NT2/D1 (cell line): ENCODE data around the gene FCN3.

Experiments used
- DNase-seq: peaks from one replicate; pipeline ENCODE4 v3.0.0-alpha.2; 2011; ENCODE audit warnings: low read depth, low spot score
- H3K27me3 ChIP-seq: 2 replicates; pipeline ENCODE4 v1.6.0; 2011; ENCODE audit warnings: mild to moderate bottlenecking; ENCODE audit not compliant: insufficient read length, insufficient read depth
- H3K36me3 ChIP-seq: 2 replicates; pipeline ENCODE4 v1.6.1; 2011; ENCODE audit warnings: mild to moderate bottlenecking, low read length, mixed read lengths; ENCODE audit not compliant: insufficient read depth, insufficient read length
- H3K4me1 ChIP-seq: 2 replicates; pipeline ENCODE4 v1.5.1; 2011; ENCODE audit not compliant: insufficient read depth, insufficient read length
- H3K4me3 ChIP-seq: 2 replicates; pipeline ENCODE4 v1.5.1; 2011; ENCODE audit warnings: low read depth; ENCODE audit not compliant: insufficient read length
- H3K9ac ChIP-seq: 2 replicates; pipeline ENCODE4 v1.6.0; 2011; ENCODE audit warnings: low read depth; ENCODE audit not compliant: insufficient read length
- H3K9me3 ChIP-seq: 2 replicates; pipeline ENCODE4 v1.5.1; 2011; ENCODE audit warnings: mild to moderate bottlenecking, low read length; ENCODE audit not compliant: insufficient read depth
- SUZ12 ChIP-seq: IDR thresholded peaks from 2 replicates; pipeline ENCODE4 v1.6.1; 2011; ENCODE audit not compliant: insufficient read length, insufficient read depth; ENCODE audit errors: extremely low read depth
- YY1 ChIP-seq: IDR thresholded peaks from 2 replicates; pipeline ENCODE4 v1.6.1; 2011; ENCODE audit not compliant: insufficient read length, insufficient read depth
- ZNF274 ChIP-seq: IDR thresholded peaks from 2 replicates; pipeline ENCODE4 v1.6.1; 2011; ENCODE audit warnings: mild to moderate bottlenecking, low read depth, low read length

FCN3 gene

DNA sequence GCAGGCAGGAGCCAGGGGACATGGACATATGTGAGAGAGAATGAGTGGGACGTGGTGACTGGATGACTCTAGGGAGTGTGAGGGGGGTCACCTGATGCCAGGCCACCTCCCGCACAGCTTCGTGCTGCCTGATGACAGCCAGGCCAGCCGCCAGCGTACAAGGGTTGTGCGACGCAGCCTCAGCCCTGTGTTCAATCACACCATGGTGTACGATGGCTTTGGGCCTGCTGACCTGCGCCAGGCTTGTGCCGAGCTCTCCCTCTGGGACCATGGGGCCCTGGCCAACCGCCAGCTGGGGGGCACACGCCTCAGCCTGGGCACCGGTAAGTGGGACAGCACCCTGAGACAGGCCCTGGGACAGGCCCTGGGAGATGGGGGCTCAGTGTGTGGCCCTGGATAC, 21.5 kb downstream of the FCN3 start:
- TF ChIP-seq SUZ12 (no peak), YY1 (no peak), ZNF274 (no peak)
- Histone ChIP-seq H3K9ac (peak overlapping the region; percentile 27), H3K9me3 (no peaks in the 10 kb centered on the region), H3K36me3 (peaks cover 31% of the 10 kb centered on the region), H3K4me1 (peaks cover 25% of the 10 kb centered on the region), H3K27me3 (peaks cover 7% of the 10 kb centered on the region), H3K4me3 (no peak overlapping the region)
- DNase-seq, result no peak

GRCh38 chr1:27351541-27352107, 23.0 kb downstream of the FCN3 start:
- no peak for DNase-seq
- H3K9me3 ChIP-seq, result no peaks in the 10 kb centered on the region
- no peak for TF ChIP-seq YY1
- no peak for TF ChIP-seq ZNF274
- no peaks in the 10 kb centered on the region for H3K27me3 ChIP-seq
- H3K36me3 ChIP-seq, result peaks cover 41% of the 10 kb centered on the region
- peak overlapping the region; percentile 82 for H3K4me3 ChIP-seq
- H3K9ac ChIP-seq, result peak overlapping the region; percentile 81
- H3K4me1 ChIP-seq, result peaks cover 22% of the 10 kb centered on the region

DNA sequence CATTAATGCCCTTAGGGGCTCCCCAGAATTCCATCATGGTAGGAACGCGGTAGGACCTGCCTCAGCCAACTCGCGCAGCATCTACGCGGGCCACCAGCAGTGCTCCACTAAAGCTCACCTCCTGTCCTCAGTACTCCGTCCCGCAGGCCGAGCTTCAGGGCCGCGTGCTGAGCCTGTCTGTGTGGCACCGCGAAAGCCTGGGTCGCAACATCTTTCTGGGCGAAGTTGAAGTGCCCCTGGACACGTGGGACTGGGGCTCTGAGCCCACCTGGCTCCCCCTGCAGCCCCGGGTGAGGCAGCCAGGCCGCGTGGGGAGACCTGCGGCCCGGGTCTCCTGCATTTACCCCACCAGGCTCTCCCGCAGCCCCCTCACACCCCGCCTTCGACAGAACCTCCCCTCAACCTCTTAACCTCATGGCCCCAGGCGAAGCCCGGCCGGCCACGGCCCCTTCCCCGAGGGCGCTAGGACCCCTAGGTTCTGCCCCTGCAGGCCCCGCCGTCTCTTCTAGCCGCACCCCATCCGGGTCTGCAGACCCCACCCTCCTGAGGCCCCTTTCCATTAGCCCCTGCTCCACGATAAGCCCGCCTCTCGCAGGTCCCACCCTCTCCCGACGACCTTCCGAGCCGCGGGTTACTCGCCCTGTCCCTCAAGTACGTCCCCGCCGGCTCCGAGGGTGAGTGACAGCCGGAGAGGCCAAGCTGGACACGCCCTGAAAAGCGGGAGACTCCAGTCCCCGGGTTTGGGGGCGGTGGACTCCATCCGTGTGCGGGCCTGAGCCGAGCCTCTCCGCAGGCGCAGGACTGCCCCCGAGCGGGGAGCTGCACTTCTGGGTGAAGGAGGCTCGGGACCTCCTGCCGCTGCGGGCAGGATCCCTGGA, 23.7 kb downstream of the FCN3 start:
- no peaks in the 10 kb centered on the region for H3K27me3 ChIP-seq
- peaks cover 42% of the 10 kb centered on the region for H3K36me3 ChIP-seq
- peak overlapping the region; percentile 87 for H3K9ac ChIP-seq
- DNase-seq, result peak; percentile 97
- TF ChIP-seq ZNF274 (no peak), SUZ12 (no peak), YY1 (peak; percentile 16)
- H3K4me3 ChIP-seq, result peak overlapping the region; percentile 82
- H3K4me1 ChIP-seq, result peaks cover 22% of the 10 kb centered on the region
- H3K9me3 ChIP-seq, result no peaks in the 10 kb centered on the region

DNA sequence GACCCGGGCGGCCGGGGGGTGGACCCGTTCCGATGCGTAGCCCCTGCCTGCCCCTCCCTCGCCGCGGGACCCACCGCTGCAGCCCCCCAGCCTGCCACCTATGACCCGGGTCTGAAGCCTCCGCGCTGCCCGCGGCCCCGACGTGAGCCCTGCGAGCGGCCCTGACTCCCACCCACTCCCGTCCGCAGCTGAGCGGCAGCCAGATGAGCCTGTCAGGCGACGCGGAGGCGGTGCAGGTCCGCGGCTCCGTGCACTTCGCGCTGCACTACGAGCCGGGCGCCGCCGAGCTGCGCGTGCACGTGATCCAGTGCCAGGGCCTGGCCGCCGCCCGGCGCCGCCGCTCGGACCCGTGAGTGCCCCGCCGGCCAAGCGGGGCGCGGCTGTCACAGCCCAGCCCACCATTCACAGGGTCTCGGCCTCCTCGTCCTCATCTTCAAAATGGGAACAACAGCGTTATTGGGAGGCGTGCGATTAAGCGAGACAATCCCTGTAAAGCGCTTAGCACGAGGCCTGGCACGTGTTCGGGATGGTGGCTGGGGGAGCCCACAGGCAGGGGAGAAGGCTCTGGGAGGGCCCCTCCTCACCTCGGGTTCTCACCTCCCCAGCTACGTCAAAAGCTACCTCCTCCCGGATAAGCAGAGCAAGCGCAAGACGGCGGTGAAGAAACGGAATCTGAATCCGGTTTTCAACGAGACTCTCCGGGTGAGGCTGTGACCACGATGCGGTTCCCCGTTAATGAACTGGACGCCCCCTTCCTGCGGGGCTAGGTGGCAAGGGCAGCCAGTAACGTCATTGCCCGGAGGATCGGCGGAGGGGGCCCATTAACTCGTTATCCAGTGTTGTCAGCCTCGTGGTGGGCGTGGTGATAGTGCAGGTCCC, 24.6 kb downstream of the FCN3 start:
- no peak for DNase-seq
- H3K9ac ChIP-seq, result peak overlapping the region; percentile 87

DNA sequence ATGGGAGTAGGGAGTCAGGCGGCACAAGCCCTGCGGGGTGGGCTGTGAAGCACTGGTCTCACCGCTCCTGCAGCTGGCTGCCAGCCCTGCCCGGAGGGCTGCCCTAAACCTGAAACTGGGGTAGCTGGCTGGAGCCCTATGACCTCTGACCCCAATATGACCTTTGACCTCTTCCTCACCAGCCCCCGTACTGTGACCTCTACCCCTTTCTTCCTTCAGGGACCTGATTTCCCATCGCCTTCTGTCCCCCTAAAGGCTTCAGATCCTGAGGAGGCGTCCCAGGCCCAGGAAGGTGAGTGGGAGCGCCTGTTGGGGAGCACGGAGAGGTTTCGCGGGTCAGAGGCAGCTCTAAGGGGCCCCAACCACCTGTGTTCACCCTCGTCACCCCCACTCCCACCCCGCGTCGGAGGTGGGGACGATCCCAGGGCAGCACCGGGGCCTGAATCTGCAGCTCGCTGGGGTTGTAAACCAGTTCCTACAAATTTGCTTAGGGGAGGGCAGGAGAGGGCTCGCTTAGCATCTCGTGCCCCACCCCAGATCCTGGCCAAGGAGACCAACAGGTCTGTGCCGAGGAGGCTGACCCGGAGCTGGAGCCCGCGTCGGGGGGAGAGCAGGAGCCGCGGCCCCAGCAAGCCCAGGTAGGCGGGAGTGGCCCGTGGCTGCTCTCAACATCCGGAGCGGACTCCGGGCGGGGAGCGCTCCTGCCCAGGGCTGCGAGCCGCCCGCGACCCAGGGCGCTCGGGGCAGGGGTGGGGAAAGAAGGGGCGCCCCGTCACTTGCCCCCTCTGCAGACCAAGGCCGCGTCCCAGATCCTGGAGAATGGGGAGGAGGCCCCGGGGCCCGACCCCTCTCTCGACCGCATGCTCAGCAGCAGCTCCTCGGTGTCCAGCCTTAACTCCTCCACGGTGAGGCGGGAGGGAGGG, 25.5 kb downstream of the FCN3 start:
- Histone ChIP-seq H3K9me3 (no peaks in the 10 kb centered on the region), H3K4me1 (peaks cover 22% of the 10 kb centered on the region), H3K4me3 (peak overlapping the region; percentile 82), H3K27me3 (no peaks in the 10 kb centered on the region), H3K36me3 (peaks cover 43% of the 10 kb centered on the region), H3K9ac (peak overlapping the region; percentile 87)
- TF ChIP-seq YY1 (no peak), ZNF274 (no peak), SUZ12 (no peak)
- DNase-seq, result no peak

More for the DNA sequence above, 24.6 kb downstream of the FCN3 start:
- H3K4me1 ChIP-seq, result peaks cover 22% of the 10 kb centered on the region
- H3K36me3 ChIP-seq, result peaks cover 40% of the 10 kb centered on the region
- TF ChIP-seq YY1 (no peak), SUZ12 (no peak), ZNF274 (no peak)
- peak overlapping the region; percentile 82 for H3K4me3 ChIP-seq
- H3K9me3 ChIP-seq, result no peaks in the 10 kb centered on the region
- H3K27me3 ChIP-seq, result no peaks in the 10 kb centered on the region

DNA sequence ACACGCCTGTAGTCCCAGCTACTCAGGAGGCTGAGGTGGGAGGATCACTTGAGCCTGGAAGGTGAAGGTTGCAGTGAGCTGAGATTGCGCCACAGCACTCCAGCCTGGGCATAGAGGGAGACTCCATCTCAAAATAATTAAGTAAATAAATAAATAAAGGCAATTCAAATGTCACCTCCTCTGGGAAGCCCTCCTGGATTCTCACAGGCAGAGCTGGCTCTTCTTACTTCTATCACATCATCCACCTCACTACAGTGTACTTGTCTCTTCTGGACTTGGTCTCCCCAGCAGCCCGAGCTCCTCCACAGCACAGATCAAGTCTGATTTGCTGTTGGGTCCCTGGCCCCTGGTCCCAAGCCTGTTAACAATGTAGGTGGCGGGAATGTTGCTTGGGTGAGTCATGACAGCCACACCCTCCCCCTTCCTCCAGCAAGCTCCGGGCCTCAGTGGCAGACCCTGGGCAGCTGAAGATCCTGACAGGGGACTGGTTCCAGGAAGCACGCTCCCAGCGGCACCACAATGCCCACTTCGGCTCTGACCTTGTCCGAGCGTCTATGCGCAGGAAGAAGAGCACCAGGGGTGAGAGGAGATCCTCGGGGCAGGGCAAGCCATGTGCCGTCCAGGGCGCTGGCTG, 27.5 kb downstream of the FCN3 start:
- H3K9me3 ChIP-seq, result no peaks in the 10 kb centered on the region
- peaks cover 36% of the 10 kb centered on the region for H3K36me3 ChIP-seq
- no peaks in the 10 kb centered on the region for H3K27me3 ChIP-seq
- TF ChIP-seq ZNF274 (no peak), YY1 (no peak), SUZ12 (no peak)
- no peak for DNase-seq
- no peak overlapping the region for H3K4me3 ChIP-seq
- H3K4me1 ChIP-seq, result peaks cover 32% of the 10 kb centered on the region
- peak overlapping the region; percentile 46 for H3K9ac ChIP-seq
